Measurements from ENCODE around the gene ZSCAN5C. TPM values are rescaled to one million over a fixed set of nuclear protein-coding genes. Genes with fewer than 3 reads are reported as not detected.

ZSCAN5C gene
- total and polyA plus RNA-seq, 2 of the 8 experiments (the other 6 are each of a cell fraction or from before 2014, with no cell fraction given) = not detected

GRCh38 chr19:56161534-56161933, 40.5 kb upstream of the ZSCAN5C start (continued):
- TF ChIP-seq CHD7 (IDR thresholded peaks at IDR 0.05; ENCODE audit: insufficient replicate concordance, low read length) (no peak), PHF8 (conservative IDR thresholded peaks at IDR 0.05; ENCODE audit: low read depth, low read length) (no peak), SP1 (IDR thresholded peaks at IDR 0.05; ENCODE audit: low read depth, low read length) (no peak), TCF12 (IDR thresholded peaks at IDR 0.05; ENCODE audit: low read depth, low read length) (no peak), GABPA (IDR thresholded peaks at IDR 0.05; ENCODE audit: borderline replicate concordance, insufficient read depth, low read length) (no peak), CBX5 (IDR thresholded peaks at IDR 0.05; ENCODE audit: low read depth, low read length) (no peak), HDAC6 (IDR thresholded peaks at IDR 0.05; ENCODE audit: low read depth, low read length) (no peak)
- TF ChIP-seq, protein P1, sequence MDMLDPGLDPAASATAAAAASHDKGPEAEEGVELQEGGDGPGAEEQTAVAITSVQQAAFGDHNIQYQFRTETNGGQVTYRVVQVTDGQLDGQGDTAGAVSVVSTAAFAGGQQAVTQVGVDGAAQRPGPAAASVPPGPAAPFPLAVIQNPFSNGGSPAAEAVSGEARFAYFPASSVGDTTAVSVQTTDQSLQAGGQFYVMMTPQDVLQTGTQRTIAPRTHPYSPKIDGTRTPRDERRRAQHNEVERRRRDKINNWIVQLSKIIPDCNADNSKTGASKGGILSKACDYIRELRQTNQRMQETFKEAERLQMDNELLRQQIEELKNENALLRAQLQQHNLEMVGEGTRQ (IDR thresholded peaks at IDR 0.05; ENCODE audit: low read length) = no peak

Measured in H1 (cell line).